Rectal smooth muscle tissue (tissue), 1 donor: ENCODE results near the gene MFNG.
"Not testable (repeated sequence)": the region's sequence is repeated elsewhere in the genome, so short reads cannot be mapped to it uniquely, and the experiment has no call there.

Source experiments
- H3K27ac ChIP-seq: one replicate; pipeline ENCODE4 v1.7.0; 2013; ENCODE audit warnings: low read depth, low read length, inconsistent platforms
- H3K27me3 ChIP-seq: one replicate; pipeline ENCODE4 v1.7.0; 2013; ENCODE audit warnings: low read length; ENCODE audit not compliant: control insufficient read depth, insufficient read depth
- H3K36me3 ChIP-seq: one replicate; pipeline ENCODE4 v1.7.0; 2013; ENCODE audit warnings: low read length; ENCODE audit not compliant: control insufficient read depth, insufficient read depth
- H3K4me1 ChIP-seq: one replicate; pipeline ENCODE4 v1.7.0; 2013; ENCODE audit warnings: low read length; ENCODE audit not compliant: control insufficient read depth, insufficient read depth
- H3K4me3 ChIP-seq: one replicate; pipeline ENCODE4 v1.7.0; 2013; ENCODE audit warnings: low read length
- H3K9ac ChIP-seq: one replicate; pipeline ENCODE4 v1.7.0; 2013; ENCODE audit warnings: low read length

The MFNG gene

GRCh38 chr22:37473437-37473946, 12.7 kb downstream of the MFNG start:
- no peak overlapping the region for H3K9ac ChIP-seq
- no peak overlapping the region for H3K4me3 ChIP-seq
- no peaks in the 10 kb centered on the region for H3K36me3 ChIP-seq
- H3K27me3 ChIP-seq = no peaks in the 10 kb centered on the region
- no peaks in the 10 kb centered on the region for H3K4me1 ChIP-seq
- no peak overlapping the region for H3K27ac ChIP-seq

GRCh38 chr22:37472418-37473006, 13.7 kb downstream of the MFNG start:
- H3K27ac ChIP-seq = no peak overlapping the region
- no peaks in the 10 kb centered on the region for H3K4me1 ChIP-seq
- H3K9ac ChIP-seq = no peak overlapping the region
- no peak overlapping the region for H3K4me3 ChIP-seq
- H3K27me3 ChIP-seq = peaks cover 5% of the 10 kb centered on the region
- no peaks in the 10 kb centered on the region for H3K36me3 ChIP-seq

GRCh38 chr22:37471727-37472417, 14.3 kb downstream of the MFNG start:
- Histone ChIP-seq H3K4me1 (no peaks in the 10 kb centered on the region), H3K4me3 (no peak overlapping the region), H3K9ac (no peak overlapping the region), H3K36me3 (no peaks in the 10 kb centered on the region), H3K27ac (no peak overlapping the region), H3K27me3 (peaks cover 7% of the 10 kb centered on the region)

GRCh38 chr22:37470087-37470445, 16.1 kb downstream of the MFNG start:
- Histone ChIP-seq H3K9ac (no peak overlapping the region), H3K36me3 (no peaks in the 10 kb centered on the region), H3K4me1 (no peaks in the 10 kb centered on the region), H3K27me3 (peaks cover 7% of the 10 kb centered on the region), H3K4me3 (no peak overlapping the region), H3K27ac (no peak overlapping the region)

- Histone ChIP-seq H3K36me3 (no peaks in the 10 kb centered on the region), H3K27ac (no peak overlapping the region), H3K9ac (no peak overlapping the region), H3K4me1 (no peaks in the 10 kb centered on the region), H3K4me3 (no peak overlapping the region), H3K27me3 (peaks cover 7% of the 10 kb centered on the region)
Observed at GRCh38 chr22:37469416-37470086, 16.6 kb downstream of the MFNG start.

DNA sequence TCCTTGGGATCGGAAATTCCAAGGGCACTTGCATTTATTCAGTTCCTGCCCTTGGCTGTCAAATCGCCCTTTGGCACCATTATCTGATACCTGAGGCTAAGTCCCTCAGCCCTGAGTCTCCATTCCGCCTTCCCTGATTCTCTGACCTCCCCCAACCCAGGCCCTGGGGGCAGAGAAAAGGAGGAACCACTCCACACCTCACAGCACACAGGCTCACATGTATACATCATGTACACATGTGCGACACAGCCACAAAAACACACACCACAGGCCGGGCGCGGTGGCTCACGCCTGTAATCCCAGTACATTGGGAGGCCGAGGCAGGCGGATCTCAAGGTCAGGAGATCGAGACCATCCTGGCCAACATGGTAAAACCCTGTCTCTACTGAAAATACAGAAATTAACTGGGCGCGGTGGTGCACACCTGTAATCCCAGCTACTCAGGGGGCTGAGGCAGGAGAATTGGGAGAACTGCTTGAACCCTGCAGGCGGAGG, 17.9 kb downstream of the MFNG start:
- not testable (repeated sequence) for H3K36me3 ChIP-seq, H3K27ac ChIP-seq

DNA sequence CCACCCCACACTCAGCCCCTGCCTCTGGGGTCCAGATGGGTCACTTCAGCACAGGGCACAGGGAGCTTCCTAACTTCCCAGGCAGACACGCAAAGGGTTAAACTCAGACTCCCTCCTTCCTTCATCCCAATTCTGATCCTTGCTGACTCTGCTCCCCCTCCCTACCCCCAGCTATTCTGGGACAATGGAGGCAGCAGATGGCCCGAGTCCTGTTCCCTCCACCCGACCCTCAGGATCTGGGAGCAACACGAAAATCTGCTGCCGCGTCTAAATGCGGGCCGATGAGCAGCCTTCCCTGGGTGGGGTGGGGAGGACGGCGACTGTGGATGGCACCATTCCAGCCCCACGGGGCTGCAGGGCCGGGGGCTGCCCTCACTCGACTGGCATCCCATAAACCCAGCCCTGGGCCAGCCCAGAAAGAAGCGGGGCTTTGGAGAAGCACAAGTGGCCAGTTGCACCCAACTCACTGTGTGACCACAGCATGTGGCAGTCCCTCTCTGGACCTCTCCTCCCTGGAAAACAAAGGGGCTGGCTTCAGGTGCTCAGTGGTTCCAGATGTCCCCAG, 18.7 kb downstream of the MFNG start:
- Histone ChIP-seq H3K36me3 (no peaks in the 10 kb centered on the region), H3K27me3 (peaks cover 7% of the 10 kb centered on the region), H3K27ac (no peak overlapping the region), H3K4me1 (no peaks in the 10 kb centered on the region), H3K9ac (no peak overlapping the region), H3K4me3 (no peak overlapping the region)

More for the DNA sequence above, 17.9 kb downstream of the MFNG start:
- not testable (repeated sequence) for H3K9ac ChIP-seq, H3K4me3 ChIP-seq, H3K27me3 ChIP-seq, H3K4me1 ChIP-seq

- H3K27ac ChIP-seq = no peak overlapping the region
- H3K4me3 ChIP-seq = no peak overlapping the region
- H3K36me3 ChIP-seq = no peaks in the 10 kb centered on the region
- H3K4me1 ChIP-seq = no peaks in the 10 kb centered on the region
- peaks cover 7% of the 10 kb centered on the region for H3K27me3 ChIP-seq
- H3K9ac ChIP-seq = no peak overlapping the region
Observed at GRCh38 chr22:37464181-37464580, 22.0 kb downstream of the MFNG start.

DNA sequence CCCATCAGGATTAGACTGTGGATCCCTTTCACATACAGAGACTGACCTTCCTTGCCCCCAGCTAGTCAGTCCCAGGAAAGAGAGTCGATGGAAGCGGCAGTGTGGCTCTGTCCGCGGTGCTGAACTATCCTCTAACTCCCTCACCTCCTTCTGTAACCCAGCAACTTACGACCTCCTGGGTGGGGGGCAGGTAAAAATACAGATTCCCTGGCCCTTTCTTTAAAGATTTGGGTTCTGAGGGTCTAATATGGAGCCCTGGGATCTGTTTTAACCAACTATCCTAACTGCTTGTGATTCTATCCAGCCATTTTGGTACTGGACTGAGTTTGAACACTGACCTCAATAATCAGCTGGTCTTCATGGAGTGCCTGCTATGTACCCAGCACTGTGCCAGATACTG, 23.2 kb downstream of the MFNG start:
- Histone ChIP-seq H3K36me3 (no peaks in the 10 kb centered on the region), H3K4me1 (no peaks in the 10 kb centered on the region), H3K4me3 (no peak overlapping the region), H3K27me3 (peaks cover 5% of the 10 kb centered on the region), H3K9ac (no peak overlapping the region), H3K27ac (no peak overlapping the region)

GRCh38 chr22:37462436-37462835, 23.7 kb downstream of the MFNG start:
- no peak overlapping the region for H3K4me3 ChIP-seq
- peaks cover 2% of the 10 kb centered on the region for H3K27me3 ChIP-seq
- no peak overlapping the region for H3K9ac ChIP-seq
- H3K4me1 ChIP-seq = no peaks in the 10 kb centered on the region
- H3K27ac ChIP-seq = no peak overlapping the region
- H3K36me3 ChIP-seq = no peaks in the 10 kb centered on the region

- H3K9ac ChIP-seq = no peak overlapping the region
- H3K4me1 ChIP-seq = no peaks in the 10 kb centered on the region
- no peak overlapping the region for H3K27ac ChIP-seq
- H3K36me3 ChIP-seq = no peaks in the 10 kb centered on the region
- no peaks in the 10 kb centered on the region for H3K27me3 ChIP-seq
- no peak overlapping the region for H3K4me3 ChIP-seq
Observed at GRCh38 chr22:37461961-37462360, 24.2 kb downstream of the MFNG start.

DNA sequence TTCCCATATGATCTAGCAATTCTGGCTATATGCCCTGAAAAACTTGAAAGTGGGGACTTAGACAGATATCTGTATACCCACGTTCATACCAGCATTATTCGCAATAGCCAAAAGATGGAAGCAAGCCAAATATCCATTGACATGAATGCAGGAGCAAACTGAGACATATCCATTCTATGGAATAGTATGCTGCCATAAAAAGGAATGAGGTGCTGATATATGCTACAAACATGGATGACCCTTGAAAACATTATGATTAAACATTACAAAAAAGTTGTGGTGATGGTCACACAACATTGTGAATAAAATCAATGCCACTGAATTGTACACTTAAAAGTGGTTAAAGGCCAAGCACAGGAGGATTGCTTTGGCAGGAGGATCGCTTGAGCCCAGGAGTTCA, 25.5 kb downstream of the MFNG start:
- Histone ChIP-seq H3K4me1 (no peaks in the 10 kb centered on the region), H3K27ac (no peak overlapping the region), H3K4me3 (no peak overlapping the region), H3K9ac (no peak overlapping the region), H3K36me3 (no peaks in the 10 kb centered on the region), H3K27me3 (no peaks in the 10 kb centered on the region)
